Activated CD8-positive, alpha-beta memory T cell treated with anti-CD3 and anti-CD28 coated beads, Interleukin-2, amount 50 U/mL, for 24 hours (primary cell): ENCODE results near the gene C16orf96.
"Not testable (repeated sequence)": the region's sequence is repeated elsewhere in the genome, so short reads cannot be mapped to it uniquely, and the experiment has no call there.

Experiments used
- DNase-seq: peaks from one replicate; pipeline ENCODE4 v3.0.0-alpha.2; 2020; ENCODE audit errors: extremely low read depth

The C16orf96 gene

DNA sequence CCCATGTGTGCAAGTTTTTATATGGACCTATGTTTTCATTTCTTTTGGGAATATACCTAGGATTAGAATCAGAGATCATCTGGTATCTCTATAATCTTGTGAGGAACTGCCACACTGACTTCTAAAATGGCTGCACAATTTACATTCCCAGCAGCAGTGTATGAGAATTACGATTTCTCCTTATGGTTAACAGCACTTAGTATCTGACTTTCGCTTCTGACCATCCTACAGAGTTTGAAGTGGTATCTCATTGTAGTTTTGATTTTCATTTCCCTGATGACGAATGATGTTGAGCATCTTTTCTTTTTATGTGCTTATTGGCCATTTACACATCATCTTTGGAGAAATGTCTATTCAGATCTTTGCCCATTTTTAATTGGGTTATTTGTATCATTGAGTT lies 10.0 kb downstream of the C16orf96 start:
- no peak for DNase-seq

- no peak for DNase-seq
These were observed 13.9 kb downstream of the C16orf96 start for GRCh38 chr16:4570086-4570485.

GRCh38 chr16:4570688-4571321 lies 14.7 kb downstream of the C16orf96 start:
- DNase-seq, result no peak

DNA sequence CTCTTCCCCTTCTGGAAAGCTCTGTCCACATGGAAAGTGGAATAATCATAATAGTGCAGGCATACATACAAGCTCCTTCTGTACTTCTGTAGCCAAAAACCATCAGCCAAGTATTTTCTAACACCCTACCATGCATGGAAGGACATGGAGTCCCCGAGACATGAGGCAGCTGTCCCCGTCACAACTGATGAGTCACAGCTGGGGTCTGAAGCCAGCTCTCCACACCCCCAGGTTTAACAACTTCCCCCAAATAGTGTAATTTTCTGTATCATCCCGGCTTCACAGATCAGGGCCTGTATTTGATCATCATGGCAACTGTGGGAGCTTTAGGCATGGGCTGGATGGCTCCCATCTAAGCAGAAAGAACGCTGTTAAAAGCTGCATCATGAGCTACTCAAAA lies 16.6 kb downstream of the C16orf96 start:
- no peak for DNase-seq

GRCh38 chr16:4573926-4574325 lies 17.8 kb downstream of the C16orf96 start:
- not testable (repeated sequence) for DNase-seq

DNA sequence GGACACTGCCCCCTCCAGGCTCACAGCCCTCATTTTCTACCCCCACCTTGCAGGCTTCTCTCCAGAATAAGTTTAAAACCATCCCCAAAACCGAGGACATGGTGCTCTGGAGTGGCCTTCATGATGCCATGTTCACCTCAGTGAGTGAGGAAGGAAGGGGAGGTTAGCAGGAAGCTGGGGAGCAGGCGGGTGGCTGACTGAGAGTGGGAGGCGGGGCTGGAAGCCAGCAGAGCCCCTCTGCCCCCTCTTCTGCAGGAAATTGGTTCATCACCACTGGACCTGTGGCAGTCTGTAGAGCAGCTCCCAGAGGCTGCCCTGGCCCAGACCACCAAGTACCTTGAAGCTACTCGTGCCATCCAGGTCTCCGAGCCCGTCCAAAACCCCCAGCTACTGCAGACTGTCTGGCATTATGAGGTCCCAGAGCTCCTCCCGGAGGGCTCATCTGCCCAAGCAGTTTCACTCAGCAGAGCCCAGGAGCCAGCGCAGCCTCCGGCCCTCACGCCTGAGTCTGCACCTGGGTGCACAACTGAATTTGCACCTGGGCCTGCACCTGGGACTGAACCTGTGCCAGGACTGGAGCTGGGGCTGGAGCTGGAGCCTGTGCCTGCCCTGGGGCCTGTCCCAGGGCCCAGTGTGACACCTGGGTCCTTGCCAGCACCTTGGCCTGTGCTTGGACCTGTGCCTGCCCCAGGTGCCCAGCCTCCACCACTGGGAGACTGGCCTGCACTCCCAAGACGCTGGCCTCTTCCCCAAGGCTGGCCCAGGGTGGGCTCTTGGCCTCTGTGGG lies 19.0 kb downstream of the C16orf96 start:
- no peak for DNase-seq

DNA sequence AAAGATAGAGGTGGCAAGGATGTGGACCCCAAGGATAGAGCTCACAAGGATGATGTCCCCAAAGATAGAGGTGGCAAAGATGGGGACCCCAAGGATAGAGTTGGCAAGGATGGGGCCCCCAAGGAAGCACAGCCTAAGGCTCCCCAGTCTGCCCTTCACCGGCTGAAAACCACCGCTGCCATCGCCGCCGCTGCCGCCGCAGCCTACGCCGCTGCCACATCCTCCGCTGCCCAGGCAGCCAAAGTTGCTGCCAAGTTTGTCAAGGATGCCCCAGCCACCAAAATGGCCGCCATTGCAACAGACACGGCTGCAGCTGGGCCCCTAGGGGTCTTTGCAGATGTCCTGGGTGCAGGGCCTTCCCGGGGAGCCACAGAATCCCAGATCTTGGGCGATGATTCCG lies 19.9 kb downstream of the C16orf96 start:
- DNase-seq, result no peak

- DNase-seq, result no peak
These were observed 22.9 kb downstream of the C16orf96 start for GRCh38 chr16:4578961-4579530.

- no peak for DNase-seq
These were observed 24.1 kb downstream of the C16orf96 start for GRCh38 chr16:4580250-4580649.

DNA sequence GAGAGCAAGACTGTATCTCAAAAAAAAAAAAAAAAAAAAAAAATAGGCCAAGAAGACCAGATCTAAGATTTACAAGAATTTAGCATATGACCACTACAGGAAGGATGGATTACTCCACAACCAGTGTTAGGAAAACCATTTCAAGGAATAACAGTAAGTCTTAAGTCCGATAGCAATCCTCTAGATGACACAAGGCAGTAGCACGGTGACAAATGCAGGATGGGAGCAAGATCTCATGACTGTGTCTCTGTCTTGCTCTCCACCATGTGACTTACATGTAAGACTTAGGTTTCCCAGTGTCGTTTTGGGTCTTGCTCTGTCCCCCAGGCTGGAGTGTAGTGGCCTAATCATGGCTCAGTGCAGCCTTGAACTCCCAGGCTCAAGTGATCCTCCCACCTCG lies 27.8 kb downstream of the C16orf96 start:
- DNase-seq, result no peak

- no peak for DNase-seq
These were observed 30.2 kb downstream of the C16orf96 start for GRCh38 chr16:4586291-4586690.

DNA sequence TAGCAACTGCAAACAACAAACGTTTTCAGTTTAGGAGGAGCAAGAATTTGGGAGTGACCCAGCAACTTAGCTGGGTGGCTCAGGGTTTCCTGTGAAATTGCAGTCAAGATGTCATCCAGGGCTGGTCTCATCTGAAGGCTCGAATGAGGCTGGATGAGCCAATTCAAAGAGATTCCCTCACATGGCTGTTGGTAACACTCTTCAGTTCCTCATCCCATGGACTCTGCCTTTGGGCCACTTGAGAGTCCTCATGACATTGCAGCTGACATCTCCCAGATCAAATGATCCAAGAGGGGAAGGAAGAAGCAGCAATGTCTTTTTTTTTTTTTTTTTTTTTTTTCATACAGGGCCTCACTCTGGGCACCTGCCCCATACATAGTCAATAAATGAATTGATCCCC lies 32.2 kb downstream of the C16orf96 start:
- no peak for DNase-seq

DNA sequence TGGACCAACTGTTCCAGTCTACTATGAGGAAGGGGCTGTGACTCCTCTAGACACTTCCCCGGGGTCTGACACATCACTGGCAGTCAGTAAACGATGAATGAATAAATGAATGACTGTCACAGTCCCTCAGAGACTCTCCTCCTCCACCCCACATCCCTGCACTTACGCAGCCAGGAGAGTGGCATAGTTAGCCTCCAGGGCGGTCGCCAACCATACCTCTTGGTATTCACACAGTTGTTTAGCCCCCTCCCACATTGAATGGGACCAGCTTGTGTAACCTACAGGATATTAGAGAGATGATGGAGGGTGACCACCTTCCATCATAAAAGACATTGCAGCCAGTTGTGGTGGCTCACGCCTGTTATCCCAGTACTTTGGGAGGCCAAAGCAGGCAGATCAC lies 32.8 kb downstream of the C16orf96 start:
- DNase-seq, result no peak

- DNase-seq, result no peak
These were observed 35.1 kb downstream of the C16orf96 start for GRCh38 chr16:4591191-4591590.

DNA sequence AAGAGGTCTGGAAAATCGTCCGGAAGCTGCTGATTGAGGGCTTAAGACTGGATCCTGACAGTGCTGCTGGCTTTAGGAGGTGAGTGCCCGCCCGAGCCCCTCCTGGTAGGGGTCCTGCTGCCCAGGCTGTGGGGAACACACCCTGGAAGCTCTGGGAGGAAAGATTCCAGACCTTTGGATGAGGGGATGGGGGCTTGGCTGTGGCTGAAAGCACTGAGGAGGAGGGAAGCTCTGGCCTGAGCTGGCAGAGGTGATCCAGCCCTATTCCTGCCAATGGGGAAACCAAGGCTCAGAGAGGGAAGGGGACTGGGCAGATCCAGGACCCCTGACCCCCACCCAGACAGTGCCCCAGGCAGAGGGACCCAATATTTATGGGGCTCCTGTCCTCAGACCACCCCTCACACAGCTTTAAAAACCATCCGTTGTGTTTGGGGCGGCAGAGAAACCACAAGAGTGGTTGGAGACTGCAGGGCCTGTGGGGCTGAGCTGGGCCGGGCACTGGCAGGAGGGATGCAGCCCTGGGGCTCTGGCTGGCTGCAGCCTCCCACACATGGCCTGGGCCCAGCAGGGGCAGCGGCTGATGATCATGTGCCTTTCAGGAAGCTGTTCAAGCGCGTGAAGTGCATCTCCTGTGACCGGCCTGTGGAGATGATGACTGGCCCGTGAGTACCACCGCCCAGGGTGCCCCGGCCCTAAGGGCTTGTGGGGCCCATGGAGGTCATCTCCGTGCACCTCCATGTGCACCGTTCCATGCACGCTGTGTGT lies 35.7 kb downstream of the C16orf96 start:
- DNase-seq, result no peak

DNA sequence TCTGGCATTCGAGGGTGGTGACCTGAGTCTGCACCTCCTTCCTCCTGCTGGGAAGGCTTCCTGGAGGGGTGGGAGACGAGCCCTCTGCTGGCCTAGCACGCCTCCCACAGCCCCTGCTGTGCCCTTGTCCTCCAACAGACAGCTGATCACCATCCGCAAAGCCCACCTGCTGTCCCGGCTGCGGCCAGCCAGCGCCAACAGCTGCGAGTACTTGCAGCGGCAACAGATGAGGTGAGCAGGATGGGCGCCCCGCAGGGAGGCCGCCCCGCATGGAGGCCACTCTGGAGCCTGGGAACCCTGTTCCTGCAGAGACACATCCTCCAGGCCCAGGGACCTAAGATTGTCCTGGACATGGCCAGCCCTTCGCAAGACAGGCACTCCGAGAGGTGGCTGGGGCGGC lies 36.9 kb downstream of the C16orf96 start:
- DNase-seq, result no peak

DNA sequence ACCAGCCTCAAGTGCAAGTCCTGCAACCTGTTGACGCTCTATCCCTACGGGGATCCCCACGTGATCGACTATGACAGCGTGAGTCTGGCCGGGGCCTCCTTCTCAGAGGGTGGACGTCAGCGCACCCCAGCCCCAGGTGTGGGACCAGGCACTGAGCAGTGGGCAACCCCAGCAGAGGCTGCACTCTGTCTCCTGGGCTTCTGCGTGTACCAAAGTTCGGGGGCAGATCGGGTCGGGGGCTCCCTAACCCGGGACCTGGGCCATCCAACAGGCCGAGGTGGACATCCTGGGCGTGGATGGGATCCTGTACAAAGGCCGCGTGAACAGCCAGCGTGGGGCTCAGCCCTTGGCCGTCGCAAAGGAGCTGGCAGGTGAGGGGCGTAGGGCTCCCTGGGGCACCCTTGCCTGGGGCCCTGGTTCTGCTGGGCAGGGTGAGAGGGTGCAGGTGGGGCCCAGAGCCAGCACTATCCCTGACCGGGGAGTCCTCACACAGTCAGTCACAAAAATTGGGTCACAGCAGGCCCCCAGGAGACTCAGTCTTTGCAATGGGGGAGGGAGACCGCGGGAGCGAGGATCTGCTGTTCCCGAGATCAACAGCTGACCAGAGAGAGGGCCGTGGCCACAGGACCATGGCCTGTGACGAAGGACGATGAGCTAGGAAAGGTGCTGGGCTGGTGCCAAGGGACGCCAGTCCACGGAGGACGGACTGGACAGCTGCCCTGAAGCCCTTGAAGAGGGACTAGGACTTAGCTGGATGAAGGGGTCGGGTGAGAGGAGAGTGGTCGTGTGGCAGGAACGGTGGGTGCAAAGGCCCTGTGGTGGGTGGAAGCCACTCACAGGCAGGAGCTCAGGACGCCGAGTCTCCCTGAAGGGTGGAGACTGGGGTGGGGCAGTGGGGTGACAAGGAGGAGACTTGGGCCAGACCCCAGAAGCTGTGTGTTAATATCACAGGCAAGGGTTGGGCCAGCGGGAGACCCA lies 38.6 kb downstream of the C16orf96 start:
- no peak for DNase-seq

GRCh38 chr16:4597174-4597573 lies 41.0 kb downstream of the C16orf96 start:
- no peak for DNase-seq

DNA sequence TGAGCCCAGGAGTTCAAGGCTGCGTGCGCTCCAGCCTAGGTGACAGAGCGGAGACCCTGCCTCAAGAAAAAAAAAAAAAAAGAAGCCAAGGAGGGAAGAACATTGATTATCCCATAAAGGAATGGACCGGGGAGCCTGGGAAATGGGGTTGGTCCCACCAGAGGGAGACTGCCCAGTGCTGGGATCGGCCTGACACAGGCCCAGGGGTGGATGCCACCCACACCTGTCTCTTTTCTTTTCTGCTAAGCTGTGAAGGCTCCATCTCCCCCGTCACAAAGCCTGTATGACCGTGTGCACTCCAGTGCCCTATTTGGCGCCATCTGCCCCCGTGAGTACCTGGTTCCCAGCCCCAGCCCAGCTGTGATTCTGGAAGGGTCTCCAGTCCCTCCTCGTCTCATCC lies 42.9 kb downstream of the C16orf96 start:
- DNase-seq, result no peak

DNA sequence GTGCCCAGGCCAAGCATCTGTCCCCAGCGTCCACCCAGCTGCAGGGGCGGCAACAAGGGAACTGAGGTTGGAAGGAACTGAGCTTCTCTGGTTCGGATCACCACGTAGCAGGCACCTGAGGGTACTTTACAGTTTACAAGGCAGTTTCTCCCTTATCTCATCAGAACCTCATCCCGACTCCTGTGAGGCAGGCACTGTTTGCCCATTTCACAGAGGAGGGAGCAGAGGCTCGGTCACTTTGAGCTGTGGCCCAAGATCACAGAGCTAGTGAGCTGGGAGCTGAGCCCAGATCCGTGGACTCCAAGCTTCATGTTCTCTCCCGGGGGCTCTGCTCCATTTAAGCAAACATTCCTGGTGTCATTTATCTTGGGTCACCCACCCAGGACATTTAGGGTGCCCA lies 43.4 kb downstream of the C16orf96 start:
- DNase-seq, result no peak
